NCI-H2227 (cell line): ENCODE results near the gene PCNA.

Source experiments
- DNase-seq: peaks from one replicate; lab custom pipeline; 2025; ENCODE audit not compliant: unreplicated experiment; lab: John Stamatoyannopoulos, UW

PCNA gene

DNA sequence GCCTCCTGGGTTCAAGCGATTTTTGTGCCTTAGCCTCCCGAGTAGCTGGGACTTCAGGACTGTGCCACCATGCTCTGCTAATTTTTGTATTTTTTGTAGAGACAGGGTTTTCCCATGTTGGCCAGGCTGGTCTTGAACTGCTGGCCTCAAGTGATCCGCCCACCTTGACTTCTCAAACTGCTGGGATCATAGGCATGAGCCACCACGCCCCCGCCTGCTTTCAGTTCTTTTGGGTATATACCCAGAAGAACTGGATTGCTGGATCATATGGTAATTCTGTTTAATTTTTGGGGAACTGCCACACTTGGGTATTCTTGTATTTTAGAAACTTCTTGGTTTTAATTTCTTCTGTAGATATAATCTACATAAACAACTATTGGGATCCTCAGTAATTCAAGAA, 24.1 kb upstream of the PCNA start:
- DNase-seq: no peak

DNA sequence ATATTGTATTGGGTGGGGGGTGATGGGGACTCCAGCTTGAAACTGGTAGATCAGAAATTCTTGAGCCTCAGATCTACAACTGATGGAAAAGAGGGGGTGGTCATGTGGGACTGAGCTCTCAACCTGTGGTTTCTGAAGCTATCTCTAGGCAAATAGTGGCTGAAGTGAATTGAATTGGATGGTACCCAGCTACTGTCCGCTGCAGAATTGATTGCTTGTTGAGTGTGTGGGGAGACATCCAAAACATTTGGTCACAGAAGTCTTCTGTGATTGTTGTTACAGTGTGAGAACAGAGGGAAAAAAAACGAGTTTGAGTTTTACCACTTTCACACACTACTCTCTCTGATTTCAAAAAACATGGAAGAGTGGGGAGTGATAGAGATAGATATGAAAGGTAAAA, 21.9 kb upstream of the PCNA start:
- DNase-seq: no peak

DNA sequence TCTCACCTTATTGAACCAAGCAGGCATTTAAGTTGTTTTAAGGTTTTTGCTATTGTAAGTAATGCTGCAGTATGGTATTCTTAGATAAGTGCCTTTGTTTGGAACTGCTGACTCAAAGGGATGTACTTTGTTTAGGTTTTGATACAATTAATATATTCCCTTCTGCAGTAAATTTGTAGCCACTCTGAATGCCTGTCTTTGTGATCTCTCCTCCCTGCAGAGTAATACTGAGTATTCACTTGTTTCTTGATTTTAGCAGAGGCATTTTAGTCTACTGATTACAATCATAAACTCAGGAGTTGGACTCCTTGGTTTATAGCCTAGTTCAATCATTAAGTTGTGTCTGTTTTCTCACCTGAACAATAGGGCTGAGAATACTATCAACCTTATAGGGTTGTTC, 20.4 kb upstream of the PCNA start:
- no peak for DNase-seq

DNA sequence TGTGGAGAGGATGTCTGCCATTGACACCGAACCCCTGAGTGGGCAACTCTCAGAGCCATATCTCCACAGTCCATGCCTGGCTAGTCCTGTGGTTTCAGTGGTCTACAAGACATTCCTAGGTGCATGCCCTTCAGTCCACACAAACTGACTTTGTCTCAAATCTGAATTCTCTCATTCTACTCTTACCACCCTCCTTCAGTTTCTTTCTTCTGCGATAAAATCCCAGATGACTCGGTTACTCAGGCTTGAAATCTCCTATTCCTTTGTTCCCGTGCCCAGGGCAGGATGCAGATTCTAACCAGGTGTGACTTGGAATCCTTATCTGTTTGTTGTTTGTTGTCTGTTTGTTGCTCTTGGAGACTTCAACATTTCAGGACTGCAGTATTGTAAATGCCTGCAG, 16.3 kb upstream of the PCNA start:
- no peak for DNase-seq

DNA sequence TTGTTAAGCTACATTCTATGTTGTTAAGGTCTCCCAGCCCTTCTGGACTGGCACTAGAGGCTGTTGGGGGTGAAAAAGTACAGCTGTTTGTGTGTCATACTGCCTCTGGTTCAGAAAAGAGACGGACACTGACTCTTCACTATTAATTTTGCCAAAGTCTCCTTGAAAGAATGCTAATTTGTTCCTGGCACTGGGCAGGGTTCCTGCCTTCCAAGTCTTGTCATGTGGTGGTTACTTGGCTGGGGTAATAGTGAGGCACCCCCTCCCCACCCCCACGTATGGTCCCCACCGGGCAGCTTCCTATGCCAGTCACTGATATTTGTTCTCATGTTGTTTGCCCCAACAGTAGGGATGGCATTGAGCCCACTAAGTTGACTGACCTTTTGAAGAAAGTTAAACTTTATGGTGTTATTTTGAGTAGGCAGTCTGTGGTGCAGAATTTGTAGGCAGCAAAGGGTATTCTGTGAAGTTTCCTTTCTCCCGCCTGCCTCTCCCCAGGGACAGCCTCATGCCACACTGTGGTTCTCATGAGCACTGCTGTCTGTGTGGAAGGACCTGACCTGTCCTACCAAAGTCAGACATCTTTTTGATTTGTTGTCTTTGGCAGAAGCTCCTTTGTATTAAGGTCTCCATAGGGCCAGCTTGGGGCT, 15.7 kb upstream of the PCNA start:
- no peak for DNase-seq

DNA sequence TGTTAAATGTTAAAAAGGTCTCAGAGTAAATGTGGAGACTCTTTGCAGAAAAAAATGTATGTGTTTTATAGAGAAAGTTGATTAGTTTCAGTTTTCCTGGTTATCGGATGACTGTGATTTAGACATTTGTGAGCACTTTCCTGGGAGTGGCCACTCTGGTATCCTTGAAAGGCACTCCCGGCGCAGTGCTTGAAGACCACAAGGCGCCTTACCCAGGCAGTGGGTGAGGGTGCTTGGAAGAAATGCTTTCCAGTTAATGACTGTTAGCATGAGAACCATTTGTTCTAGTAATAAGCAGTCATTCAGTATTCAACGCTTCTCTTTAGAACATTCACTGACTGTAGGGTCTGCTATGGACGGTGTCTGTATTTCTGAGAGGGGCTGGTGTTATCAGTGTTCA, 14.2 kb upstream of the PCNA start:
- DNase-seq: no peak

DNA sequence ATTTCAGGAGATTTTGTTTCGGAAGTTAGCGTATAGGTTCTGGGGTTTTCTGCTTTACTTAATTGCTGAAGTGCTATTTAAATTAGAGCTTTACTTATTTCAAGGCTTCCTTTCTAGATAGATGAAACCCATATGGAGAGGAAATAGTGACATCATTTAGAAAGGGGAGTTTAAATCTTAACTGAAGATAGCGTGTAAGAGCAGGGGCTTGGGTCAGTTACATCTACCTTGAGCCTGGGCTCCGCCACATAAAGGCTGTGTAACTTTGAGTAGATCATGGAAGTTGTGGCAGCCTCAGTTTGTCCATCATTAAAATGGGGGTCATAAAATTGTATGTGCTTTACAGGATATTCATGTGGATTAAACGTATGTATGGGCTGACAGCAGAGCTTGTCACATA, 11.7 kb upstream of the PCNA start:
- DNase-seq: no peak

DNA sequence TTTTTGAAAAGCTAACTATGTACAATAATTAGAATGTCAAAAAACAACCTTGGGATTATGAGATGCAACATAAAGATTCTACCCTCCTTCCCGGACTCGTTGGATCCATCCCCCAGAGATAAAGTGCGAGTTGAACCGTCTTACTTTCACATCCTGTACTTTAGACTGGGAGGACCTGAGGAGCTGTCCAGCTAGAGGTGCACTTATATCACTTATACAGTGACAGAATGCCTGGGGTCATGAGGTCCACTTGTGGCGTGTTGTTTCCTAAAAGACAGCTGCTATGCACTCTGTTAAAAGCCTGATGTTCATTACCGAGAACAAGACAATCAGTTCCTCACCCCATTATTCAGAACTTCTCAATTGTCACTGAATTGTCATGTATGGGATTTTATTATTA, 9.1 kb upstream of the PCNA start:
- DNase-seq: no peak

DNA sequence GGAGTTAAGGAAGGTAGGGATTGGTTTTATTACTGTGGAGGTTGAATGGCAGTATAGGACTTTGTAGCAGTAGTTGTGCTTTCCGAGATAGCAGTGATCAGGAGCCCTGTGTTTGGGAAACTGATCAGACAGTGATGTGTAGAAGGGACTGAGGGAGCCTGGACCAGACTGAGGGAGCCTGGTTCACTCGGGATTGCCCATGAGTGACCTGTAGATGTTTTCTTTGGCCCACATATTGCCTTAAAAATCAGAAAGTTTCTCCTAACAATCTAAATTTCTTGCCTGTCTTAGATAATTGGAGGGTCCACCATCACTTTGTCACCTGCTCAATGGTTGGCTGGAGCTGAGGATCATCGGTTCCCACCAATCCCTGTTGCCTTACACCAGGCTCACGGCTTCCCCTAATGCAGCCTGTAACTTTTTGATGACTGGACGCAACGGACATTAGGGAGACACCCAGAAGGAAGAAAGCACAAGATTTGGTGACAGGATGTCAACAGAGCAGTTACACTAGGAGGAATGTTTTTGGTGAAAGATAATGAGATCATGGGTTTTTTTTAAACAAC, 8.2 kb upstream of the PCNA start:
- peak; percentile 10 for DNase-seq

DNA sequence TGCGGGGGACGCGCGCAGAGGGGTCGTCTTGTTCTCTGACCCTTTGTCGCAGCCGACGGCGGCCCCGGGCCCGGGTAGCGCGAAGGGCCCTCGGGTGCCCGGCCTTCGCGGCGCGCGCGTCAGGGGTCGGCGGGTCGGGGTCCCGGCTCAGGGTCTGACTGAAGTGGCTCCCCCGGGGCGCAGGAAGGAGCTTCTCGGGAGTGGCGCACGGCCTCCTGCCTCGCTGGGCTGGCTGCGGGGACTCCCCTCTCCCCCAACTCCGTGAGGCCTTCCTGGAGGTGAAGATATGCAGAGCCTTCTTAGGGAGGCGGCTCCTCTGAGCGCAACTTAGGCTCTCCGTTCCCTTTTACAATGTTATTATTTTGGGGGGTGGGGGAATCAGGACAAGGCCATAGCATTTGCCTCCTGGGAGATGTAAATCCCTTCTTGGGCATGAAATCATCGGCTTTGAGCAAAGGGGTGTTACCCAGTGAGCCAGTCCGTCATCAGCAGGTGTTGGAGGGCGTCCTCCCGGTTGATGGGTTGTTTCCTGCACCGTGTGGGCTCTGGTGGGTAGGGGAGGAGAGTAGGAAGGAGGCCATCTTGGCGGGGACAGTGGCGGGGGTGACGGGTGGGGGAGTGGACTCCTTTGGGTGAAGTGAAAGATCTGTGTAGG, 7.6 kb upstream of the PCNA start:
- peak; percentile 75 for DNase-seq

DNA sequence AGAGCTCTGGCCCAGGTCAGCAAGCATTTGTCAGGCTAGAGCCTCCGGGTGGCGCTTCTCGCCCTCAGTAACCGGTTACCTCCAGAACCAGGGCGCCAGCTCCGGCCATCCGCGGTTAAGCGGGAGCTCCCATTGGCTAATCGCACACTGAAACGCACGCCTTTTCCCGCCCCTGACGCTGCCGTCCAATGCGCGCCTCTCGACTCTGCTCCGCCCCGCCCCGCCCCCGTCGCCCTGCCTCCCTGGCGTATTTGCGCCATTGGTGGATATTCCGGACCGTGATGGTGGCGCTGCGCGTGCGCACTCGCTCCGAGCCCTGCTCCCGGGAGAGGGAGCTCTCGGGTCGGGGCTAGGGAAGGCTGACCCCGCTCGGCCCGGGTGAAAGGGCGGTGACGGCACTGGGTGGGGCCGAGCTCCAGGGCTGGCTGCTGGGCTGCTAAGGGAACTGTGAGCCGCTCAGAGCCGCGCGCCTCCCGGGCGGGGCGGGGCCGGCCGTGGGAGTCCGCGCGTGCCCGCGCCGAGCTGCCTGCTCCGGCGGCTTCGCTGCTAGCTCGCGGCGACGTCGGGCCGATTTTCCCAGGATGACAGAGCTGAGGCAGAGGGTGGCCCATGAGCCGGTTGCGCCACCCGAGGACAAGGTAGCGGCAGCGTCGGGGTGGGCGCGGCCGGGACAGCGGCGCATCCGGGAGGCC, 6.9 kb upstream of the PCNA start, which contains the start of gene CDS2:
Gene CDS2, plus strand, starts transcription at position 497 of the 692 bp plus-strand sequence. Its CDS starts 85 bp downstream, at position 582.
- DNase-seq: peak; percentile 99

DNA sequence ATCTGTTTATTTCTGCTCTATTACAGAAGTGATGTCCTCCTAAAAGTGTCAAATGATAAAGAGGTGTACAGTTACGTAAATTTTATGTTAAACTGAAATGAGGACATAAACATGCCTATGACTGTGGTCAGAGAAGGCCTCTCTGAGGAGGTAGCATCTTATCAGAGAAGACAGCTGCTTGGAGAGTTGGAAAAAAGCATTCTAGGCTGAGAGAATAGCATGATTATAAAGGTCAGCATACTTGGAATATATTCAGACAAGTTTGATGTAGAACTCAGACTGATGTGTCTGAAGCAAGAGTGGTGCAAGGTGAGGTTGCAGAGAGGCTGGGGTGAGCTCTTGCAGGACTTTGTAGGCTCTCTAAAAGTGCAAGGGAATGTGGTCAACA, 3.1 kb upstream of the PCNA start:
- no peak for DNase-seq

DNA sequence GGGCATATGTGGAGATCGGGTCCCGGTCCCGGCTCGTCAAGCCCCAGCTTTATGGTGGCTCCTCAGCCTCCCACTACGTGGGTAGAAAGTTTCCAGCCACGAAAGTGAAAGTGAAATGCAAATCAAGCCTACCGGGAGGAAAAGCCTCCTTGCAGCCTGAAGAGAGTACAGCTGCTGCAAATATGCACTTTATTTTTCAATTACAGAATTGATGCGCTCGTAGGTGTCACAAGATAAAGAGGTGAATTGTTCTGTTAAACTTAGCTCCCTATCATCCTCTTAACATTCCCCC, 373 bp upstream of the PCNA start:
- no peak for DNase-seq

DNA sequence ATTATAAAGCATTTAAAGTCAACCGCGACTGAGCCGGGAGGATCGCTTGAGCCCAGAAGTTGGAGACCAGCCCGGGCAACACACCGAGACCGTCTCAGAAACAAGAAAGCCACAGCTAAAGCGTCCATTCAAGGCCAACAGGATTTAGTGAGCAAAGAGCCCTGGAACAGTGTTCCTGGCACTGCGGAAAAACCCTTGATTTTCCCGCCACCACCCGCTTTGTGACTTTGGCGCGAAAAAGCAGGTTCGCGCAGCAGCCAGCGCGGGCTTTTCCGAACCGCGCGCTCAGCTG, 669 bp downstream of the PCNA start:
- no peak for DNase-seq

DNA sequence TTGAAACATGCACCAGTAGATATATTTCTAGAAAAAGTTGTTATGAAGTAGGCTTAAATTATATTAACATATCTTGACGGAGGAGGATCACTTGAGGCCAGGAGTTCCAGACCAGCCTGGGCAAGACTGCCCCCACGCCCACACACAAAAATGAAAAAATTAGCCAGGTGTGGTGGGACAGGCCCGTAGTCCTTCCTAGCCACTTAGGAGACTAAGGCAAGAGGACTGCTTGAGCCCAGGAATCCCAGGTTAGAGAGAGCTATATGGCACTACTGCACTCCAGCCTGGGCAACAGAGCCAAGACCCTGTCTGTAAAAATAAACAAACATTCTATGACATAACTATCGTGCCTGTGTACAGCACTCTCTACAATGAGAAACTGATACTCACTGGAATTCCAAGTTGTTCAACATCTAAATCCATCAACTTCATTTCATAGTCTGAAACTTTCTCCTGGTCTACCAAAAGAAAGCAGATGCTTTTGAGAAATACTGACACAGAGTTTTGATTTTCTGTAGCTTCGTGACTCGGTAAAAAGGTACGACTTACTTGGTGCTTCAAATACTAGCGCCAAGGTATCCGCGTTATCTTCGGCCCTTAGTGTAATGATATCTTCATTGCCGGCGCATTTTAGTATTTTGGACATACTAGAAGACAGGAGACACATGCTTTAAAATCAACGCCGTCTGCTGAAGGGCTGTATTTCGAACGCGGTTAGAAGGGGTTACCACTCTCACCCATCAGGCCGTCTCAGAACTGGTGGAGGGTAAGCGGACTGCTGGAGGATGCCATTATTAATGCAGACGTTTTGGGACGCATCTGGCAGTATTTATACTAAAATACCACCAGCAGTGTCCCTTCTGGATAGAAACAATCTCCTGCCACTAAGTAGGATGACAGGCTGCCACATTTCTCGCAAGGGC, 1.3 kb downstream of the PCNA start:
- no peak for DNase-seq

DNA sequence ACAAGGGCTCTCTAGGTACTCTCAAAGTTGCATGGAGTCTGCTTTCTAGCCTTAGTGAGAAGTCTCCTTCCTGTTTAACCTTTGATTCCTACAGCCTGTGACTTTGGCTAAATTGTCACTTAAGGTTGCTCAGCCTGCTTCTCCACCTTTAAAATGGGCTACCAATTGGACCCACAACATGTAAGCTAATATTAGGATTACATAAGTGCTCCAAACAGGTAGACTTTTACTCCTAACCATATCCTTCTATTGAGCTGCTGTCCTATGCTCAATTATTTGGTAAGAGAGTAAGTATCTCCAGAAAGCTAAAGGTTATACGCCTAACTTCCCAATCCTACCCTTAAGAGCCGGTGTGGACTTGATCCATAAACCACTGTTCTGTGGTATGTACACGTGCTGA, 2.9 kb downstream of the PCNA start:
- DNase-seq: no peak

DNA sequence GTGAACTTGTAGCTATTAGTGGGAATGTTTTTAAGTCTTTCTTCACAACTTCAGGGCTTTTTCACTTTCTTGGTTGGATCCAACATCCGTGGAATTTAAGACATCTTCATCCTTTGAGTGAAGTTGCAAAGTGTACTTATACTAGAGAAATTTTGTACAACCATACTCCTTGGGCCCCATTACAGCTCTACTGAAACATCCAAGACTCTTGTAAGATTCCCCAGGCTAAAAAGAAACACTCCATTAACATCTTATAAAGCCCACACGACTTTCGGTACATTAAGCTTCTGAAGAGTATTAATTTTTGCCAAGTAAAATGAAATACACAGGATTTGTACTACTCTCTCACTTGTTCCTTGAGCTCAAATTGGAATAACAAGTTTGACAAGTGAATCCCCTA, 5.4 kb downstream of the PCNA start:
- no peak for DNase-seq

DNA sequence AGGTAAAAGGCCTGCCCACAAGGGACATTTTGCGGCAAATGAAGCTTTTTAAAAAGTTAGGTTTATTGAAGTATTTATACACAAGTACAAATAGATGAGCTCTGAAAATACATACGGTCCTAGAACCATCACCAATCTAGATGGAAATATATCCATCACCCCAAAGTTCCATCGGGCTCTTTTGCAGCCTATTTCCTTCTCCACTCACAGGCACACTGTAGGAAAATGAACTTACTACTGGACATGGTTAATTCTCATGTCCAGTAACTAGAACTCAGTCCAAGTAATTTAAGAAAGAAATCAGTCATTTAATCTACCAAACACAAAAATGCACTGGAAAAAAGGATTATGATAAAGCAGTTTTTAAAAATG, 6.2 kb downstream of the PCNA start:
- DNase-seq: no peak

DNA sequence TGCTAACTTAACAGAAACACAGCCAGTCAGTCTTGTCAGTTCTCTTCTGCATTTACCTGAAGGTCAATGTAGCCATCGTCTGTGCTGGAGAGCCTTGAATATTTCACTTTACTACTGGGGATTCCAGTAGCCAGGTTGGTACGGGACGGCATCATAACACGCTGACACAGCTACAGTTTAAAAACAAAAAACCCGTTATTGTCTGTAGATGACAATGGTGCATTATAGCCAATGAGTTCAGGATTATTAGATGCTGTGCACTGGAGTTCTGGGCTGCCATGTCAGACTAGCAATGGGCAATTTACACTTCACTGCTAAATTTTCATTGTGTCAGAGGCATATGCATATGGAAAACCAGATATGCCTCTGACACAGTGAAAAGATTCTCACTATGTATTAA, 10.5 kb downstream of the PCNA start:
- no peak for DNase-seq

DNA sequence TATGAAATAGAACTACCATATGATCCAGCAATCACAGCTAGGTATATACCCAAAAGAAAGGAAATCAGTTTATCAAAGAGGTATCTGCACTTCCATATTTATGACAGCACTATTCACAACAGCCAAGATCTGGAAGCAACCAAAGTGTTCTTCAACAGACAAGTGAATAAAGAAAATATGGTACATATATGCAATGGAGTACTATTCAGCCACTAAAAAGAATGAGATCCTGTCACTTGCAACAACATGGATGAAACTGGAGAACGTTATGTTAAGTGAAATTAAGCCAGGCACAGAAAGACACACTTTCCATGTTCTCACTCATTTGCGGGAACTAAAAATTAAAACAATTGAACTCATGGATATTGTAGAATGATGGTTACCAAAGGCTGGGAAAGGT, 15.3 kb downstream of the PCNA start:
- no peak for DNase-seq

DNA sequence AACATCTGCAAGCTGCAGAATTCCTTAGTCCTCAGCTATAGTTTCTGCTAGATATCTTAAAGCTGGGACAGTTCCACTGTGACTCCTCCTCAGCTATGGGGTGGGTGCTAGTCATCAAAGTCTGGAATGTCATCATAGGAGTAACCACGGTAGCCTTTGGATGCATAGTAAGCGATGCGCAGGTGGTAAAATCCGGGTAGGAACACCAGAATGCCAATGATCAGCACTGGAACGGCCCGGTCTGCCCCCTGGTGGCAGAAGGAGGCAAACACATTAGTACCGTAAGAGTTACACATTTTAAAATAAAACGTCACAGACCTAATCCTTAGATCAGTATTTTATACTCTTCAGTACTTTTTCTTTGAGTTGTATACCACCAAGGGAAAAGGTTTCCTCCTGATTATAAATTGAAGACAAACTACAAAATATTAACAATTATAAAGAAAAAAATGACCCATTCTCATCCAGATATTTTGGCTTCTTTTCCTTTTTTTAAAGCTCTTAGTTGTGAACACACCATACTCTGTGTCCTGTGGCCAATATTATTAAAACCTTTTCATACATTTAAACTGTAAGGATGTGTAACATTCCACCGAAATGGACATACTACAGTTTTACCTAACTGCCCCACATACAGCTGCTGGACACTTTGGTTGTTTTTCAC, 18.9 kb downstream of the PCNA start:
- peak; percentile 71 for DNase-seq
